PC-3 (cell line): Measurements from ENCODE around the gene ENTREP1. TPM values are rescaled to one million over a fixed set of nuclear protein-coding genes. Genes with fewer than 3 reads are reported as not detected.

ENCODE experiments used
- ATAC-seq: fragments of 200-7000 bp; cut with Tn5 transposase; 2 replicates; pipeline ENCODE4 v1.9.1; 2020; ENCODE audit warnings: mild to moderate bottlenecking, moderate library complexity
- BruUV-seq: library from RNA; stranded (reverse); fragments of 400-500 nt; replicated peaks from 2 replicates; lab custom pipeline; 2021; lab: Mats Ljungman, UMichigan
- CTCF ChIA-PET: fragments of 300-600 bp; sonication (Branson Sonifier 250); formaldehyde crosslinking; loops from one replicate; lab custom pipeline; 2022; ENCODE audit warnings: antibody characterized with exemption; lab: Charles Lee
- POLR2A ChIA-PET: fragments of 300-600 bp; sonication (Branson Sonifier 250); formaldehyde crosslinking; loops from one replicate; lab custom pipeline; 2022; ENCODE audit warnings: antibody characterized with exemption; ENCODE audit not compliant: unreplicated experiment; lab: Charles Lee
- DNase-seq: peaks from one replicate; pipeline ENCODE4 v3.0.0-alpha.2; 2015
- H2AFZ ChIP-seq: fragments of 300-600 bp; sonication (generic); 2 replicates; pipeline ENCODE4 v1.6.0; 2016; ENCODE audit warnings: antibody characterized with exemption, low read length
- H3F3A ChIP-seq: fragments of 300-600 bp; sonication (generic); one replicate; pipeline ENCODE4 v1.6.0; 2017; ENCODE audit warnings: antibody characterized with exemption, low read length, control low read depth, mild to moderate bottlenecking; ENCODE audit not compliant: unreplicated experiment
- H3K27ac ChIP-seq: fragments of 300-600 bp; sonication (generic); 2 replicates; pipeline ENCODE4 v1.5.1; 2016; ENCODE audit warnings: mild to moderate bottlenecking, low read length
- H3K27me3 ChIP-seq: fragments of 300-600 bp; sonication (generic); 2 replicates; pipeline ENCODE4 v1.6.1; 2016; ENCODE audit warnings: low read length, mixed read lengths
- H3K36me3 ChIP-seq: fragments of 300-600 bp; sonication (generic); 2 replicates; pipeline ENCODE4 v1.6.1; 2016; ENCODE audit warnings: low read depth, mixed run types, low read length, mixed read lengths
- H3K4me1 ChIP-seq: fragments of 300-600 bp; sonication (generic); 2 replicates; pipeline ENCODE4 v1.5.1; 2016; ENCODE audit warnings: low read length; ENCODE audit not compliant: insufficient read depth
- H3K4me2 ChIP-seq: fragments of 300-600 bp; sonication (generic); 2 replicates; pipeline ENCODE4 v1.6.0; 2016; ENCODE audit warnings: low read length
- H3K4me3 ChIP-seq: fragments of 300-600 bp; sonication (generic); 2 replicates; pipeline ENCODE4 v1.5.1; 2016; ENCODE audit warnings: mild to moderate bottlenecking, low read length, mixed read lengths
- H3K79me2 ChIP-seq: fragments of 300-600 bp; sonication (generic); 2 replicates; pipeline ENCODE4 v1.6.1; 2017; ENCODE audit warnings: low read length, mixed read lengths
- H3K9ac ChIP-seq: fragments of 300-600 bp; sonication (generic); 2 replicates; pipeline ENCODE4 v1.6.0; 2016; ENCODE audit warnings: mild to moderate bottlenecking, low read length
- H3K9me2 ChIP-seq: fragments of 300-600 bp; sonication (generic); replicated peaks from 2 replicates; pipeline ENCODE4 v1.6.1; 2016; ENCODE audit warnings: mixed run types, low read length, mixed read lengths
- H3K9me3 ChIP-seq: fragments of 300-600 bp; sonication (generic); 2 replicates; pipeline ENCODE4 v1.6.1; 2016; ENCODE audit warnings: low read length, mixed read lengths
- H4K20me1 ChIP-seq: fragments of 300-600 bp; sonication (generic); 2 replicates; pipeline ENCODE4 v1.6.1; 2016; ENCODE audit warnings: low read length, mixed read lengths
- EZH2 ChIP-seq: fragments of 300-600 bp; sonication (generic); IDR thresholded peaks from one replicate; pipeline ENCODE4 v1.6.1; 2017; ENCODE audit warnings: antibody characterized with exemption, mild to moderate bottlenecking, low read length; ENCODE audit not compliant: unreplicated experiment
- EZH2phosphoT487 ChIP-seq: fragments of 300-600 bp; sonication (generic); IDR thresholded peaks from 2 replicates; pipeline ENCODE4 v1.6.1; 2018; ENCODE audit warnings: mild to moderate bottlenecking, antibody characterized with exemption, low read length, borderline replicate concordance
- intact Hi-C: fragments of 100-400 bp; cut with micrococcal nuclease; formaldehyde crosslinking; loops from 2 replicates; pipeline ENCODE4 v1.9.0; 2023
- total RNA-seq: library from RNA; depleted of rRNA; stranded (reverse); fragments of >200 nt; gene quantifications from 2 replicates; pipeline ENCODE4 v1.2.3, GENCODE V29; 2014
- TF ChIP-seq, protein P1 (sequence below): fragments of 300-600 bp; sonication (generic); conservative IDR thresholded peaks from 2 replicates; pipeline ENCODE4 v1.5.1; 2017; ENCODE audit warnings: antibody characterized with exemption, low read depth, mild to moderate bottlenecking, low read length

Gene ENTREP1
- total RNA-seq, 1 experiment from 2014 or later: 0.36 TPM

GRCh38 chr9:69379270-69379982 is 54.4 kb downstream of the ENTREP1 start:
- Histone ChIP-seq H3K4me1 (peaks cover 39% of the 10 kb centered on the region), H3K36me3 (no peaks in the 10 kb centered on the region), H3K9me3 (no peaks in the 10 kb centered on the region), H3K4me2 (peak overlapping the region; percentile 73), H3K9me2 (no peaks in the 10 kb centered on the region), H3K4me3 (peak overlapping the region; percentile 39; the same call in 1 of the 2 replicates), H3K9ac (no peak overlapping the region), H3K27me3 (no peaks in the 10 kb centered on the region), H4K20me1 (no peaks in the 10 kb centered on the region), H3K79me2 (no peaks in the 10 kb centered on the region), H2AFZ (peak overlapping the region; percentile 39; the same call in 1 of the 2 replicates), H3K27ac (peak overlapping the region; percentile 74), H3F3A (no peaks in the 10 kb centered on the region)
- TF ChIP-seq EZH2 (no peak), EZH2phosphoT487 (no peak)
- TF ChIP-seq, protein P1, sequence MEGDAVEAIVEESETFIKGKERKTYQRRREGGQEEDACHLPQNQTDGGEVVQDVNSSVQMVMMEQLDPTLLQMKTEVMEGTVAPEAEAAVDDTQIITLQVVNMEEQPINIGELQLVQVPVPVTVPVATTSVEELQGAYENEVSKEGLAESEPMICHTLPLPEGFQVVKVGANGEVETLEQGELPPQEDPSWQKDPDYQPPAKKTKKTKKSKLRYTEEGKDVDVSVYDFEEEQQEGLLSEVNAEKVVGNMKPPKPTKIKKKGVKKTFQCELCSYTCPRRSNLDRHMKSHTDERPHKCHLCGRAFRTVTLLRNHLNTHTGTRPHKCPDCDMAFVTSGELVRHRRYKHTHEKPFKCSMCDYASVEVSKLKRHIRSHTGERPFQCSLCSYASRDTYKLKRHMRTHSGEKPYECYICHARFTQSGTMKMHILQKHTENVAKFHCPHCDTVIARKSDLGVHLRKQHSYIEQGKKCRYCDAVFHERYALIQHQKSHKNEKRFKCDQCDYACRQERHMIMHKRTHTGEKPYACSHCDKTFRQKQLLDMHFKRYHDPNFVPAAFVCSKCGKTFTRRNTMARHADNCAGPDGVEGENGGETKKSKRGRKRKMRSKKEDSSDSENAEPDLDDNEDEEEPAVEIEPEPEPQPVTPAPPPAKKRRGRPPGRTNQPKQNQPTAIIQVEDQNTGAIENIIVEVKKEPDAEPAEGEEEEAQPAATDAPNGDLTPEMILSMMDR: no peak
- BruUV-seq: no TSS peak
- DNase-seq: peak; percentile 79
- POLR2A ChIA-PET: no interaction called here
- intact Hi-C loops: no loop called here
- CTCF ChIA-PET: no interaction called here
- ATAC-seq: peak; percentile 95

DNA sequence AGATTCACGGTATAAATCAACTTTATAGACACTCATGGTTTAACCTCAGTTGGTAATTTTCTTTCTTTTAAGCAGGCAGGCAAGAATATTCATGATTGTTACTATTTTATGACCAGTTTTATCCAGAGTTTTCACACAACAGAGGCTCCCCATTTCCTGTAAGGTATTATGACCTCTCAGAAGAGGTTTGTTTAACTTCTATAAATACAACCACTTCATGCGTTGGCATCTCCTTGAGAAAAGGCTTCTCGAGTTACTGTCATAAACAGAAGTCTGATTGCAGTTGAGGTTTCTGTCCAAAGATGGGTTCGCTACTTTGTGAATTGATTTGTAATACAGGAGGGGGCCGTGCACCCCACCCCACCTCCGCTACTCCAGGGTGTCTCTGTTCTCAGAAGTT is 55.3 kb downstream of the ENTREP1 start:
- Histone ChIP-seq H3K9ac (no peak overlapping the region), H3F3A (no peaks in the 10 kb centered on the region), H3K4me1 (peaks cover 39% of the 10 kb centered on the region), H4K20me1 (no peaks in the 10 kb centered on the region), H3K9me3 (no peaks in the 10 kb centered on the region), H3K27me3 (no peaks in the 10 kb centered on the region), H3K79me2 (no peaks in the 10 kb centered on the region), H3K36me3 (no peaks in the 10 kb centered on the region), H3K4me2 (peak overlapping the region; percentile 73), H3K9me2 (no peaks in the 10 kb centered on the region), H3K4me3 (peak overlapping the region; percentile 39; the same call in 1 of the 2 replicates), H2AFZ (no peak overlapping the region), H3K27ac (peak overlapping the region; percentile 74)
- ATAC-seq (peak; percentile 16; the same call in 1 of the 2 replicates), DNase-seq (peak; percentile 33)
- CTCF ChIA-PET: no interaction called here
- intact Hi-C loops: no loop called here
- BruUV-seq: no TSS peak
- POLR2A ChIA-PET: no interaction called here
- TF ChIP-seq EZH2phosphoT487 (no peak), EZH2 (no peak)
- TF ChIP-seq, protein P1: no peak

DNA sequence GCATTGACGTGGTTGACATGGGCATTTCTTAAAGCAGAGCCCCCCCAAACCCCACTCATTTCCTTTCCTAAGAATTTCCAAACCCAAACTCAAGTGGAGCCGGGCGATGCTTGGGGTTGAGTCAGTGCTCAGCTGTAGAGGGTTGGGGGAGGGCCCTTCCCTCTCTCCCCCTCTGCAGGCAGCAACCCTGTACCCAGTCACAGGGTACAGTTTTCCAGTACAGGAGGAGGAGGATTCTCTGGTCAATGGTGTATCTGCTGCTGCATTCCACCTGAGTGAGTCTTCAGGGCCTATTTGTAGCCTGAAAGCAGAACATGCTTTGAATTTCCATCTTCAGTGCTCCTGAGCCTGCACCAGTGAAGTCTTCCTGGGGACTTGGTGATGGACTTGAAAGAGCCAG is 55.8 kb downstream of the ENTREP1 start:
- Histone ChIP-seq H3K79me2 (no peaks in the 10 kb centered on the region), H2AFZ (no peak overlapping the region), H3K9me3 (no peaks in the 10 kb centered on the region), H3F3A (no peaks in the 10 kb centered on the region), H3K9me2 (no peaks in the 10 kb centered on the region), H3K36me3 (no peaks in the 10 kb centered on the region), H3K9ac (no peak overlapping the region), H3K4me1 (peaks cover 39% of the 10 kb centered on the region), H3K27ac (no peak overlapping the region), H3K4me3 (no peak overlapping the region), H4K20me1 (no peaks in the 10 kb centered on the region), H3K27me3 (no peaks in the 10 kb centered on the region), H3K4me2 (peak overlapping the region; percentile 73)
- DNase-seq (peak; percentile 29), ATAC-seq (no peak)
- ChIA-PET POLR2A (no interaction called here), CTCF (no interaction called here)
- no TSS peak for BruUV-seq
- TF ChIP-seq EZH2phosphoT487: no peak
- no peak for TF ChIP-seq EZH2
- TF ChIP-seq, protein P1: no peak
- intact Hi-C loops: no loop called here
